Ovary (tissue), 9 donors: ENCODE measurements around the gene PRR14L. TPM values are rescaled to one million over a fixed set of nuclear protein-coding genes. Genes with fewer than 3 reads are reported as not detected.
A peak's percentile ranks its signal among the peaks of the same experiment; 100 is the strongest.

Source experiments
- DNase-seq, 5 donors: peaks; one replicate each; pipeline ENCODE4 v3.0.0-alpha.2; 2019 to 2020
- H3K27ac ChIP-seq, 2 donors: fragments of 200-600 bp; one replicate each; pipeline versions ENCODE4 v1.5.1 to v1.8.0; 2019 to 2022
- H3K27me3 ChIP-seq: fragments of 200-600 bp; one replicate; pipeline ENCODE4 v1.8.0; 2022
- H3K36me3 ChIP-seq: fragments of 200-600 bp; sonication (generic); one replicate; pipeline ENCODE4 v1.5.1; 2019
- H3K4me1 ChIP-seq: one replicate; pipeline ENCODE4 v1.8.1; 2013; ENCODE audit warnings: mild to moderate bottlenecking, moderate library complexity; ENCODE audit not compliant: insufficient read depth
- H3K4me3 ChIP-seq: fragments of 200-600 bp; sonication (generic); one replicate; pipeline ENCODE4 v1.5.1; 2017
- H3K9me3 ChIP-seq, 2 donors: fragments of 200-600 bp in 1 of 2; sonication (generic) in 1 of 2; one replicate each; pipeline versions ENCODE4 v1.5.1 to v1.8.1; 2013 to 2019; ENCODE audit warnings: mild to moderate bottlenecking in 1 of 2, moderate library complexity in 1 of 2
- EP300 ChIP-seq: sonication (generic); formaldehyde crosslinking; IDR thresholded peaks from one replicate; pipeline ENCODE4 v1.6.1; 2017; ENCODE audit warnings: antibody characterized with exemption
- POLR2A ChIP-seq: fragments of 450-650 bp; IDR thresholded peaks from one replicate; pipeline ENCODE4 v1.6.1; 2017; ENCODE audit warnings: antibody characterized with exemption, mild to moderate bottlenecking, moderate library complexity
- WGBS, 3 donors: extraction: QIAGEN DNeasy Blood & Tissue Kit in 1 of 3; methylation state at CpG; one replicate each; pipeline versions ENCODE4 v1.1.5 to v1.1.7; 2013 to 2017; 5-methylcytosine and 5-hydroxymethylcytosine counted together
- intact Hi-C, 4 donors: fragments of 100-400 bp; cut with DNase I; formaldehyde crosslinking; loops; one replicate each; pipeline versions ENCODE4 v1.11.0 to v1.15.1; 2022 to 2023
- polyA plus RNA-seq, 2 donors: library from polyadenylated mRNA; stranded (reverse); fragments of 200-250 nt in 1 of 2; fragments of 350-450 nt in 1 of 2; fragmentation: Illumina TruSeq in 1 of 2; extraction: RNeasy Lipid Tissue Mini Kit (QIAGEN cat#74804) in 1 of 2; gene quantifications; one replicate each; pipeline ENCODE4 v1.2.3, GENCODE V29; 2013 to 2014
- small RNA-seq: library from RNA; depleted of rRNA; stranded (forward); fragments of <200 nt; gene quantifications from one replicate; pipeline ENCODE3, GENCODE V24; 2016
- total RNA-seq, 7 donors: library from RNA; depleted of rRNA in 2 of 7; stranded (reverse); fragments of >200 nt in 2 of 7; fragmentation: NEBNext Ultra II Directional in 3 of 7; extraction: Animal tissue kit (Norgen Biotek cat#: 25700) in 3 of 7; gene quantifications; one replicate each; pipeline versions ENCODE4 v1.1.0 to v1.2.4, GENCODE V29; 2016 to 2023
- TF ChIP-seq, protein P1 (sequence below), 3 donors: fragments of 450-650 bp in 2 of 3; fragments of 200-600 bp in 1 of 3; IDR thresholded peaks; one replicate each; pipeline versions ENCODE4 v1.5.1 to v1.8.0; 2016 to 2022; ENCODE audit warnings: antibody characterized with exemption in 3 of 3, mild to moderate bottlenecking in 1 of 3
- donor health status: DM: no; HTN: no; CAD: no; lungs with moderate emphysema.
- donor health status: DM: no; HTN: no; CAD: no.
- donor health status: Bipolar disorder and iron deficiency.
- donor health status: DM: yes; HTN: yes; CAD: no.
- donor health status: DM: no; HTN: no; CAD: no.
- donor health status: DM: yes; HTN: yes; CAD: no.

PRR14L gene
- total and polyA plus RNA-seq, 9 donors, result 6.3 to 52.0 (median 43.4) TPM

DNA sequence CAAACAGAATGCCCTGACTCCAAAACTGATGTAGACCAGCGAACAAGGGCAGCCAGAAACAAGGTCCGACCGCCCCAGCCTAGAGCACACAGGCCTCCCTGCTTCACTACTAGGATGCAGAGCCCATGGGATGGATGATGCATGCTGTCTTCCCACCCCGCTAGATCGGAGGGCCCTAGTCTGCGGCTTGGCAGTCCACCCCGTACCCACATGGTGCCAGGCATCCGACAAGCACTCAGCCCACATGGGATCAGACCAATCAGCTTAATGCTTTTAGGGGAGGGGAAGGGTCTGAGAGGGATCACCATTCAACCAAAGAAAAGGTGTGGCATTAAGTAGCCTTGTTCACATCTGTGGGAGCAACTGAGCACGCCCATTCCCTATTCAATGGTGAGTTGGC, 118.5 kb downstream of the PRR14L start:
- WGBS, 3 donors, result 71 to 77% (median 75%) methylated on average over 9 of the region's 9 CpGs
- H3K27ac ChIP-seq, result peak overlapping the region in 1 of 2 donors; percentile 67
- H3K9me3 ChIP-seq, result no peaks in the 10 kb centered on the region
- intact Hi-C loops, result loop anchor here in 3 of 4 donors (5.0 to 10.0 kb wide), 2 partner anchors 74 to 287 kb away; partner anchors contain the start of gene PATZ1 (in 1 of the 3)
- no peaks in the 10 kb centered on the region for H3K36me3 ChIP-seq
- peaks cover 34% of the 10 kb centered on the region for H3K4me1 ChIP-seq
- no peaks in the 10 kb centered on the region for H3K27me3 ChIP-seq
- H3K4me3 ChIP-seq, result peak overlapping the region; percentile 54
- no peak for DNase-seq
- TF ChIP-seq EP300 (no peak), POLR2A (no peak)
- TF ChIP-seq, protein P1, sequence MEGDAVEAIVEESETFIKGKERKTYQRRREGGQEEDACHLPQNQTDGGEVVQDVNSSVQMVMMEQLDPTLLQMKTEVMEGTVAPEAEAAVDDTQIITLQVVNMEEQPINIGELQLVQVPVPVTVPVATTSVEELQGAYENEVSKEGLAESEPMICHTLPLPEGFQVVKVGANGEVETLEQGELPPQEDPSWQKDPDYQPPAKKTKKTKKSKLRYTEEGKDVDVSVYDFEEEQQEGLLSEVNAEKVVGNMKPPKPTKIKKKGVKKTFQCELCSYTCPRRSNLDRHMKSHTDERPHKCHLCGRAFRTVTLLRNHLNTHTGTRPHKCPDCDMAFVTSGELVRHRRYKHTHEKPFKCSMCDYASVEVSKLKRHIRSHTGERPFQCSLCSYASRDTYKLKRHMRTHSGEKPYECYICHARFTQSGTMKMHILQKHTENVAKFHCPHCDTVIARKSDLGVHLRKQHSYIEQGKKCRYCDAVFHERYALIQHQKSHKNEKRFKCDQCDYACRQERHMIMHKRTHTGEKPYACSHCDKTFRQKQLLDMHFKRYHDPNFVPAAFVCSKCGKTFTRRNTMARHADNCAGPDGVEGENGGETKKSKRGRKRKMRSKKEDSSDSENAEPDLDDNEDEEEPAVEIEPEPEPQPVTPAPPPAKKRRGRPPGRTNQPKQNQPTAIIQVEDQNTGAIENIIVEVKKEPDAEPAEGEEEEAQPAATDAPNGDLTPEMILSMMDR (IDR thresholded peaks at IDR 0.05), result no peak

Small RNAs within 50 kb of the gene (small RNA-seq; reads per million reads assigned to genes)
- gene RN7SL20P, result not detected

Other genes with a start within 250 kb of the PRR14L start
- gene PISD, start 87.9 kb downstream of the PRR14L start, total RNA-seq, result 10 to 100 TPM; 18.8 to 60.2 (median 34.1) TPM
- gene PISD, start 87.9 kb downstream of the PRR14L start, polyA plus RNA-seq, result 10 to 100 TPM; 12.0 to 19.4 TPM
- 10 to 100 TPM; 18.2 to 73.3 (median 39.7) TPM for gene DEPDC5, start 3.9 kb upstream of the PRR14L start, total RNA-seq
- gene DEPDC5, start 3.9 kb upstream of the PRR14L start, polyA plus RNA-seq, result 10 to 100 TPM; 12.1 to 20.9 TPM
- 100 to 1,000 TPM in 5 of 7 donors, 10 to 100 TPM in 2; 53.1 to 118 (median 107) TPM for gene YWHAH, start 194.4 kb upstream of the PRR14L start, total RNA-seq
- gene YWHAH, start 194.4 kb upstream of the PRR14L start, polyA plus RNA-seq, result 100 to 1,000 TPM in 1 of 2 donors, 10 to 100 TPM in 1; 51.5 to 144 TPM